ENCODE results near the gene ADAMTS9. TPM values are rescaled to one million over a fixed set of nuclear protein-coding genes. Genes with fewer than 3 reads are reported as not detected.

Gene ADAMTS9
- polyA plus RNA-seq, 1 donor from 2014 or later = 0.32 TPM

DNA sequence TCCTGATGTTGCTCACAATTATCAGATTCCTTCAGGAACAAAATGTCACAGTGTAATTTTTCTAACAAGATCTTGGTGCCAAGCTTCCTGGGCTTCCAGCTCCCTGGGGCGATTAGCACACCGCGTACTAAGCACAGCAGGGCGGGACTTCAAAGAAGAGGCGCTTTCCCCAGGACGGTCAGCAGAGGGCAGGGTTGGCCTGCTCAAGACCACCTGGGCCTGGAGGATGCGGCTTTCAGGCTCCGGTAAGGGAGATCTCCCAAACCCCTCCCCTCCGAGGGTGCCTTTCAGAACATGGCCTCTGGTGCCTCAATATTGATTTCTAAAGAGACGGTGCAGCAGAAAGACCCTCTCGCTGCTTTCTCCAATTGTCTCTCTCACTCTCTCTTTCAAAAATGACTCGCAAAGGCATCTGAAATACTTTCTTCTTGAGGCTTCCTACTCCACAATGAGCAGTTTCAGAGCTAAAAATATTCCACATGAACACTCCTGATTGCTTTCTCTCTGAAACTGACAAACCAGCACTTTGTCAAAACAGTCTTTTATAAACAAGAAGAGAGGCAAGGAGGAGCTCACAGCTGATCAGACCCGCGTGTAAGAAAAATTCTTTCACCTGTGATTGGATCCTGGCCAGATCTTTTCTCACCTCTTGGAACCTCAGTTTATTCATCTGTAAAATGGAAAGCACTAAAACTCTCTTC, 154.0 kb downstream of the ADAMTS9 start:
- no peak overlapping the region for H3K27ac ChIP-seq (ENCODE audit: low read length)
- H3K36me3 ChIP-seq (ENCODE audit: insufficient read depth, low read length) = no peaks in the 10 kb centered on the region
- H3K4me2 ChIP-seq (ENCODE audit: low read length) = no peak overlapping the region
- H3K9me2 ChIP-seq (ENCODE audit: insufficient read depth, low read length) = no peaks in the 10 kb centered on the region
- no peaks in the 10 kb centered on the region for H3K27me3 ChIP-seq (ENCODE audit: insufficient read depth, low read depth, low read length)
- no peak overlapping the region for H3K9ac ChIP-seq (ENCODE audit: low read length)
- H4K20me1 ChIP-seq (ENCODE audit: insufficient read depth) = no peaks in the 10 kb centered on the region
- H3K79me2 ChIP-seq (replicated peaks; ENCODE audit: insufficient read depth, low read length) = no peaks in the 10 kb centered on the region
- H2AFZ ChIP-seq (ENCODE audit: low read depth, low read length) = no peak overlapping the region
- peak overlapping the region; percentile 37 for H3K4me3 ChIP-seq (ENCODE audit: low read length)
- no peaks in the 10 kb centered on the region for H3K9me3 ChIP-seq (ENCODE audit: low read length)
- TF ChIP-seq MXI1 (conservative IDR thresholded peaks at IDR 0.05; ENCODE audit: poor library complexity, severe bottlenecking) = no peak
- TF ChIP-seq TAF1 (IDR thresholded peaks at IDR 0.05; ENCODE audit: low read depth) = no peak
- TF ChIP-seq RAD21 (conservative IDR thresholded peaks at IDR 0.05) = peak; percentile 99
- TF ChIP-seq EZH2 (IDR thresholded peaks at IDR 0.05; ENCODE audit: borderline replicate concordance, insufficient read depth, low read length, poor library complexity, severe bottlenecking) = no peak
- peak; percentile 55 for TF ChIP-seq EP300 (conservative IDR thresholded peaks at IDR 0.05; ENCODE audit: poor library complexity, severe bottlenecking)
- TF ChIP-seq POLR2AphosphoS5 (IDR thresholded peaks at IDR 0.05) = no peak
- TF ChIP-seq, protein P1, sequence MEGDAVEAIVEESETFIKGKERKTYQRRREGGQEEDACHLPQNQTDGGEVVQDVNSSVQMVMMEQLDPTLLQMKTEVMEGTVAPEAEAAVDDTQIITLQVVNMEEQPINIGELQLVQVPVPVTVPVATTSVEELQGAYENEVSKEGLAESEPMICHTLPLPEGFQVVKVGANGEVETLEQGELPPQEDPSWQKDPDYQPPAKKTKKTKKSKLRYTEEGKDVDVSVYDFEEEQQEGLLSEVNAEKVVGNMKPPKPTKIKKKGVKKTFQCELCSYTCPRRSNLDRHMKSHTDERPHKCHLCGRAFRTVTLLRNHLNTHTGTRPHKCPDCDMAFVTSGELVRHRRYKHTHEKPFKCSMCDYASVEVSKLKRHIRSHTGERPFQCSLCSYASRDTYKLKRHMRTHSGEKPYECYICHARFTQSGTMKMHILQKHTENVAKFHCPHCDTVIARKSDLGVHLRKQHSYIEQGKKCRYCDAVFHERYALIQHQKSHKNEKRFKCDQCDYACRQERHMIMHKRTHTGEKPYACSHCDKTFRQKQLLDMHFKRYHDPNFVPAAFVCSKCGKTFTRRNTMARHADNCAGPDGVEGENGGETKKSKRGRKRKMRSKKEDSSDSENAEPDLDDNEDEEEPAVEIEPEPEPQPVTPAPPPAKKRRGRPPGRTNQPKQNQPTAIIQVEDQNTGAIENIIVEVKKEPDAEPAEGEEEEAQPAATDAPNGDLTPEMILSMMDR (IDR thresholded peaks at IDR 0.05; ENCODE audit: poor library complexity, severe bottlenecking) = peak; percentile 98
- TF ChIP-seq SMC3 (conservative IDR thresholded peaks at IDR 0.05; ENCODE audit: poor library complexity) = peak; percentile 99
- TF ChIP-seq, protein P2, sequence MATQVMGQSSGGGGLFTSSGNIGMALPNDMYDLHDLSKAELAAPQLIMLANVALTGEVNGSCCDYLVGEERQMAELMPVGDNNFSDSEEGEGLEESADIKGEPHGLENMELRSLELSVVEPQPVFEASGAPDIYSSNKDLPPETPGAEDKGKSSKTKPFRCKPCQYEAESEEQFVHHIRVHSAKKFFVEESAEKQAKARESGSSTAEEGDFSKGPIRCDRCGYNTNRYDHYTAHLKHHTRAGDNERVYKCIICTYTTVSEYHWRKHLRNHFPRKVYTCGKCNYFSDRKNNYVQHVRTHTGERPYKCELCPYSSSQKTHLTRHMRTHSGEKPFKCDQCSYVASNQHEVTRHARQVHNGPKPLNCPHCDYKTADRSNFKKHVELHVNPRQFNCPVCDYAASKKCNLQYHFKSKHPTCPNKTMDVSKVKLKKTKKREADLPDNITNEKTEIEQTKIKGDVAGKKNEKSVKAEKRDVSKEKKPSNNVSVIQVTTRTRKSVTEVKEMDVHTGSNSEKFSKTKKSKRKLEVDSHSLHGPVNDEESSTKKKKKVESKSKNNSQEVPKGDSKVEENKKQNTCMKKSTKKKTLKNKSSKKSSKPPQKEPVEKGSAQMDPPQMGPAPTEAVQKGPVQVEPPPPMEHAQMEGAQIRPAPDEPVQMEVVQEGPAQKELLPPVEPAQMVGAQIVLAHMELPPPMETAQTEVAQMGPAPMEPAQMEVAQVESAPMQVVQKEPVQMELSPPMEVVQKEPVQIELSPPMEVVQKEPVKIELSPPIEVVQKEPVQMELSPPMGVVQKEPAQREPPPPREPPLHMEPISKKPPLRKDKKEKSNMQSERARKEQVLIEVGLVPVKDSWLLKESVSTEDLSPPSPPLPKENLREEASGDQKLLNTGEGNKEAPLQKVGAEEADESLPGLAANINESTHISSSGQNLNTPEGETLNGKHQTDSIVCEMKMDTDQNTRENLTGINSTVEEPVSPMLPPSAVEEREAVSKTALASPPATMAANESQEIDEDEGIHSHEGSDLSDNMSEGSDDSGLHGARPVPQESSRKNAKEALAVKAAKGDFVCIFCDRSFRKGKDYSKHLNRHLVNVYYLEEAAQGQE (IDR thresholded peaks at IDR 0.05; ENCODE audit: borderline replicate concordance) = no peak
- H3F3A ChIP-seq (ENCODE audit: insufficient read depth, low read length, poor library complexity, severe bottlenecking) = no peaks in the 10 kb centered on the region

DNA sequence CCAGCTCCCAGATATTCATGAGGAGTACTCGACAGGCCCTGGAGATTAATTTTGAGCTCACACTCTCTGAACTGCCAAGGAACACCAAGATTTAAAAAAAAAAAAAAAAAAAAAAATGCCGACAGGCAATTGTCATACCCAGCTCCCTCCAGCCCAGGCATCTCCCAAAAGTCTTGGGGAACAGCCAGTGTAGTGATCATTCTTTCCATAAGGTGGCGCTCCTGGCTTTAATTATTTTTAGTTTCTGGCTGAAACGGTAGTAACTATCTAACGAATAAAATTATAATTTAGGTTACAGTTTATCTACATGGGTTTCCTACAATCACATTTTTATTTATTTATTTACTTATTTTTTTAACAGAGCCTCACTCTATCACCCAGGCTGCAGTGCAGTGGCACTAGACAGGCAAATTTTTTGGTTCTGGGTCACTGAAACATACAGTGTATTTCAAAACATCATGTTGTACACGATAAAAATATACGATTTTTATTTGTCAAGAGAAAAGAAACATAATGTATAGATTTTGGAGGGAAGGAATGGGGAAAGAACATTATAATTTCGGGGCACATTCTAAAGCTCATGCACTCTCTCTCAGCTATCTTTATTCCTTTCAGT, 157.3 kb downstream of the ADAMTS9 start:
- no peak overlapping the region for H3K4me3 ChIP-seq (ENCODE audit: low read length)
- no peaks in the 10 kb centered on the region for H4K20me1 ChIP-seq (ENCODE audit: insufficient read depth)
- no peaks in the 10 kb centered on the region for H3K9me2 ChIP-seq (ENCODE audit: insufficient read depth, low read length)
- no peaks in the 10 kb centered on the region for H3K9me3 ChIP-seq (ENCODE audit: low read length)
- no peaks in the 10 kb centered on the region for H3K36me3 ChIP-seq (ENCODE audit: insufficient read depth, low read length)
- H3K27me3 ChIP-seq (ENCODE audit: insufficient read depth, low read depth, low read length) = no peaks in the 10 kb centered on the region
- no peak overlapping the region for H3K4me2 ChIP-seq (ENCODE audit: low read length)
- TF ChIP-seq RAD21 (conservative IDR thresholded peaks at IDR 0.05) (peak; percentile 70), MXI1 (conservative IDR thresholded peaks at IDR 0.05; ENCODE audit: poor library complexity, severe bottlenecking) (no peak), SMC3 (conservative IDR thresholded peaks at IDR 0.05; ENCODE audit: poor library complexity) (peak; percentile 69)
- TF ChIP-seq, protein P1 (IDR thresholded peaks at IDR 0.05; ENCODE audit: poor library complexity, severe bottlenecking) = peak; percentile 71
- no peak overlapping the region for H3K9ac ChIP-seq (ENCODE audit: low read length)
- no peak overlapping the region for H2AFZ ChIP-seq (ENCODE audit: low read depth, low read length)
- H3K27ac ChIP-seq (ENCODE audit: low read length) = no peak overlapping the region
- H3K79me2 ChIP-seq (replicated peaks; ENCODE audit: insufficient read depth, low read length) = no peaks in the 10 kb centered on the region
- no peaks in the 10 kb centered on the region for H3F3A ChIP-seq (ENCODE audit: insufficient read depth, low read length, poor library complexity, severe bottlenecking)
